Liver (tissue), 3 donors: ENCODE measurements around the gene SH3BP5L.

ENCODE experiments used
- ATF3 ChIP-seq: IDR thresholded peaks from 2 replicates; pipeline ENCODE4 v1.6.1; 2016; ENCODE audit warnings: antibody characterized with exemption
- CTCF ChIP-seq: fragments of 150-350 bp; IDR thresholded peaks from 2 replicates; pipeline ENCODE4 v1.5.1; 2017; ENCODE audit warnings: improper control_type of control experiment, low read depth, low read length; ENCODE audit not compliant: missing input control
- EGR1 ChIP-seq, 2 donors: IDR thresholded peaks; 2 replicates each; pipeline ENCODE4 v1.6.1; 2016 to 2018; ENCODE audit warnings: antibody characterized with exemption in 2 of 2, low read depth in 2 of 2
- GABPA ChIP-seq, 2 donors: IDR thresholded peaks in 1 of 2; conservative IDR thresholded peaks in 1 of 2; 2 replicates each; pipeline ENCODE4 v1.6.1; 2016; ENCODE audit warnings: antibody characterized with exemption in 2 of 2, mild to moderate bottlenecking in 1 of 2, moderate library complexity in 1 of 2
- JUND ChIP-seq, 2 donors: IDR thresholded peaks; 2 replicates each; pipeline ENCODE4 v1.6.1; 2016; ENCODE audit warnings: antibody characterized with exemption in 2 of 2
- MAX ChIP-seq: IDR thresholded peaks from 2 replicates; pipeline ENCODE4 v1.6.1; 2016; ENCODE audit warnings: antibody characterized with exemption
- RAD21 ChIP-seq, 2 donors: IDR thresholded peaks; 2 replicates each; pipeline ENCODE4 v1.6.1; 2016; ENCODE audit warnings: antibody characterized with exemption in 2 of 2, mild to moderate bottlenecking in 2 of 2
- REST ChIP-seq: IDR thresholded peaks from 2 replicates; pipeline ENCODE4 v1.6.1; 2016; ENCODE audit warnings: antibody characterized with exemption, mild to moderate bottlenecking
- SP1 ChIP-seq: IDR thresholded peaks from 2 replicates; pipeline ENCODE4 v1.6.1; 2018; ENCODE audit warnings: antibody characterized with exemption, mild to moderate bottlenecking
- TAF1 ChIP-seq: conservative IDR thresholded peaks from 2 replicates; pipeline ENCODE4 v1.6.1; 2016; ENCODE audit warnings: antibody characterized with exemption, mild to moderate bottlenecking
- YY1 ChIP-seq: IDR thresholded peaks from 2 replicates; pipeline ENCODE4 v1.6.1; 2016; ENCODE audit warnings: antibody characterized with exemption, mild to moderate bottlenecking
- ZBTB33 ChIP-seq: IDR thresholded peaks from 2 replicates; pipeline ENCODE4 v1.6.1; 2016; ENCODE audit warnings: antibody characterized with exemption
- donor health status: healthy.
- donor health status: healthy.

- TF ChIP-seq TAF1 (no peak), YY1 (no peak), ATF3 (no peak), CTCF (no peak), MAX (no peak), EGR1 (IDR thresholded peaks at IDR 0.05; ENCODE audit: low read depth in 2 of 2) (no peak), GABPA (IDR thresholded peaks at IDR 0.05 in 1 of 2, conservative IDR thresholded peaks at IDR 0.05 in 1 of 2) (no peak), SP1 (no peak), JUND (IDR thresholded peaks at IDR 0.05) (no peak), ZBTB33 (no peak), REST (no peak), RAD21 (IDR thresholded peaks at IDR 0.05) (no peak)
Observed at GRCh38 chr1:248808876-248809275, 16.8 kb downstream of the SH3BP5L start.
